ENCODE measurements around the gene TIMM29. TPM values are rescaled to one million over a fixed set of nuclear protein-coding genes. Genes with fewer than 3 reads are reported as not detected.

TIMM29 gene
- total and polyA plus RNA-seq, 2 of the 13 experiments (the other 11 are each of a cell fraction or from before 2014, with no cell fraction given), result 7.1 to 33.8 TPM

GRCh38 chr19:10881403-10882107 is 47.1 kb upstream of the TIMM29 start (continued):
- TF ChIP-seq UBTF (CRISPR knock-in tag; IDR thresholded peaks at IDR 0.05) (no peak), PHF8 (CRISPR knock-in tag; IDR thresholded peaks at IDR 0.05) (no peak), PRDM4 (CRISPR knock-in tag; IDR thresholded peaks at IDR 0.05; ENCODE audit: borderline replicate concordance) (no peak), ZNF562 (CRISPR knock-in tag; IDR thresholded peaks at IDR 0.05; ENCODE audit: borderline replicate concordance) (no peak), ZNF687 (CRISPR knock-in tag; IDR thresholded peaks at IDR 0.05) (peak; percentile 56), MTA1 (CRISPR knock-in tag; IDR thresholded peaks at IDR 0.05; ENCODE audit: borderline replicate concordance) (peak; percentile 71; the same call in 1 of the 2 replicates), NR2F6 (IDR thresholded peaks at IDR 0.05) (peak; percentile 84), NR2F6 (CRISPR knock-in tag; IDR thresholded peaks at IDR 0.05) (peak; percentile 74), ARID5B (CRISPR knock-in tag; IDR thresholded peaks at IDR 0.05) (no peak), BRF2 (CRISPR knock-in tag; IDR thresholded peaks at IDR 0.05) (no peak), NR2C2 (CRISPR knock-in tag; IDR thresholded peaks at IDR 0.05; ENCODE audit: borderline replicate concordance) (peak; percentile 68), RCOR2 (CRISPR knock-in tag; IDR thresholded peaks at IDR 0.05) (no peak)

Measured in HepG2 (cell line).